IPS-NIHi7 (cell line): ENCODE measurements around the gene RUVBL2.

ENCODE experiments used
- DNase-seq: peaks from one replicate; pipeline ENCODE4 v3.0.0; 2012; ENCODE audit warnings: mixed read lengths; ENCODE audit errors: extremely low spot score

The RUVBL2 gene

GRCh38 chr19:48988286-48988685 is 5.4 kb upstream of the RUVBL2 start:
- no peak for DNase-seq

GRCh38 chr19:48988860-48989259 is 4.8 kb upstream of the RUVBL2 start:
- DNase-seq, result no peak

DNA sequence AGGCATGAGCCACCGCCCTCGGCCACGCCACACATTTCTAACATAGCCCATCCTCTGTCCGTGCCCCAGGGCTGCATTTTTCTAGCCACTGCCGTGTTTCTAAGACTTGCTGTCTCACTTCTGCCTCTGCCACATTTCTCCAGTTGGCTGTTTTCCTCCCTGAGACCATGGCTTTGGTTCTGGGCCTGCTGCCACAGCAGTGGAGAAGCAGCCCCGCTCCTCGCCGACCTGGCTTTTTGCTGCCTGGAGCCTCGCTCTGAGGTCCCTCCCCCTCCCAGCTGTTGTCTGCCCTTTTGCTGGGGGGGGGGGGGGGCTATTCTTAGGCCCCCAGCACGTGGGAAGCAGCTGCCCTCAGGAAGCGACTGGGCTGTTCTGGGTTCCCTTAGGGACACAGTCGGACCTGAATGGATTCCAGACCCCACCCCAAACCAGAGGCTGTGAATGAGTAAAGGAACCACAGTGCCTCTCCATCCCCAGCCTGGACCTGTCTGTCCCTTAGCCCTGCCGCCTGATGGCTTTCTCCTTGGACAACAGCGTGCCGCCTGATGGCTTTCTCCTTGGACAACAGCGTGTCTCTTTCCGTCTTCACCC is 3.9 kb upstream of the RUVBL2 start:
- no peak for DNase-seq

- DNase-seq, result no peak
These were observed 3.3 kb upstream of the RUVBL2 start for GRCh38 chr19:48990400-48990799.

DNA sequence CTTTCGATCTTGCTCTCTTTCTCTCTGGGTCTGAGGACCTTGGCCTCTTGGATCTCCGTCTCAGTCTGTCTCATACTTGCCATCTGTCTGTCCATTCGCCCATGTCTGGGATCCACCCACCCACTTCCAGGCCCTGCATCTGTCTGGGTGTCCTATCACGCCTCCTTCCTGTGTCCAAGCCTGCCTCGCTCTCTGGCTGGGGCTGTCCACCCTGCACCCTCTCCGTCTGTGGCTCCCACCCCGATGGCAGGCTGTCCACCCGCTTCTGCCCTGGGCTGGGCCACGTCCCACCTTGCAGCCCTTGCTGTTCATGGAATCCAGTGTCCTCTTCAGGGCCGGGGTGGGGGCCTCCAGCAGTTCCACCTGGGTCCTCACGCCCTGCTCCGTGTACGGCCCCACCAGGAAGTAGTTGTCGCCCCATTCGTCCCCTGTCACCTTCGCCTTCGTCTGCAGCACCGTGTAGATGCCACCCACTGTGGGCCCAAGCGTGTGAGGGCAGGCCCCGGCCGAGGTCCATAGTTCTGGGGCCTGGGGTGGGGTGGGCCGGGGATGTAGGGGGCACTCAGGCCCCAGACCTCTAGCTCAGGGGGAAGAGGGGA is 2.6 kb upstream of the RUVBL2 start:
- no peak for DNase-seq

- peak; percentile 74 for DNase-seq
These were observed 1.7 kb upstream of the RUVBL2 start for GRCh38 chr19:48991873-48992580.

DNA sequence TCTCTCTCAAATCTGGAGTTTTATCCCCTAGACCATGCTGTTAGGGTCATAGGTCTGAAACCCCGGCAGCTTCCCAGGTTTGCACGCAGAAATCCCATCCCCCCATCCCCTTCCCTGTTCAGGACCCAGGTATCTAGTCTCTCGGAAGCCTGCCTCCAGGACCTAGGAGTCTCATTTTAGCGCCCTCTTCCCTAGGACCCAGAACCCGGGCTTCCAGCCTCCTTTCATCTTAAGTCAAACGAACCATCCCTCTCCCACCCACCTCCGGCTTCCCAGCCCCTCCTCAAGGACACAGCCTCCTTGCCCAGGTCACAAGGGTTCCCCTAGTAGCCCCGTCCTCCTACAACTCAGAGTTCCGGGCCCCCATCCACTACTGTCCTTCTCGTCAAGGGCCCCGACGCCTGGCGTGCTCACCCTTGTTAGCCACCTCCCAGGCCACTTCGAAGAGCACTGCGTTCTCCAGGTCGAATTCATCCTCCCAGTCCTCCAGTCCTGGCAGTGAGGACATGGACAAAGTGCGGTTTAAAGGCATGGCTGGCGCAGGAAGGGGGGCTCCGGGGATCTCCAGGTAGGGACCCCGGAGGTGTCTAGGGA is 1.0 kb upstream of the RUVBL2 start:
- no peak for DNase-seq

DNA sequence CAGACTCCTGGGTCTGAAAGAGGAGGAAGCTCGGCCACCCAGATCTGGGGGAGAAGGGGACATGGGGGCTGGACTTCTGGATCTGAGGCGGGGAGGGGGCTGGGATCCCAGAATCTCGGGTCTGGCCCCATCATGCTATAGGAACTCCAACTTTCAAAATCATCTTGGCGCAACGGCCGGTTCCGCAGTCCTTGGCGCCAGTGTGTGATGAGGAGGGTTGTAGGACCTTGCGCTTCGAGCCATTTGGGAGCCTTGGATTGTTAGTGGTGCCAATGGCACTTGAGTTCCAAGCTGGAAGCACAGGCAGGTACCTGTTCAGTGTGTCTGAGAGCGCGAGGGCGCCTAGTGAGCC is 324 bp downstream of the RUVBL2 start:
- DNase-seq, result no peak

DNA sequence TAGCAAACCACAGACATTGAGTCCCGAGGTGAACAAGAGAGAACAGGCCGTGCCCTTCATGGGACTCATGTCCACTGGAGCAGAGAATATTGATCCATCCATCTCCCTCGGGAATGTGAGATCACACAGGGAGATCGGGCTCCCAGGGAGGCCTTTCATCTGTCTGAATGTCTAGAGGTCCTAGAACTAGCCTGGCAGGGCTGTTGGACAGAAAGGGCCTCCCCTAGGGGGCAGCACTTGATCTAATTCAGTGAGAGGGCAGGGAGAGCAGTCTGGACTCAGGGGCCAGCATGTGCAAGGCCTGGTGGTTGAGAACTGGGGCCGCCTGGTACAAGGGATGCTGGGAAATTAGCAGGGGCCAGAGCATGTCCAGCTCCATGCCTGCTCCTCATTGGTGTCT is 4.3 kb downstream of the RUVBL2 start:
- peak; percentile 72 for DNase-seq

DNA sequence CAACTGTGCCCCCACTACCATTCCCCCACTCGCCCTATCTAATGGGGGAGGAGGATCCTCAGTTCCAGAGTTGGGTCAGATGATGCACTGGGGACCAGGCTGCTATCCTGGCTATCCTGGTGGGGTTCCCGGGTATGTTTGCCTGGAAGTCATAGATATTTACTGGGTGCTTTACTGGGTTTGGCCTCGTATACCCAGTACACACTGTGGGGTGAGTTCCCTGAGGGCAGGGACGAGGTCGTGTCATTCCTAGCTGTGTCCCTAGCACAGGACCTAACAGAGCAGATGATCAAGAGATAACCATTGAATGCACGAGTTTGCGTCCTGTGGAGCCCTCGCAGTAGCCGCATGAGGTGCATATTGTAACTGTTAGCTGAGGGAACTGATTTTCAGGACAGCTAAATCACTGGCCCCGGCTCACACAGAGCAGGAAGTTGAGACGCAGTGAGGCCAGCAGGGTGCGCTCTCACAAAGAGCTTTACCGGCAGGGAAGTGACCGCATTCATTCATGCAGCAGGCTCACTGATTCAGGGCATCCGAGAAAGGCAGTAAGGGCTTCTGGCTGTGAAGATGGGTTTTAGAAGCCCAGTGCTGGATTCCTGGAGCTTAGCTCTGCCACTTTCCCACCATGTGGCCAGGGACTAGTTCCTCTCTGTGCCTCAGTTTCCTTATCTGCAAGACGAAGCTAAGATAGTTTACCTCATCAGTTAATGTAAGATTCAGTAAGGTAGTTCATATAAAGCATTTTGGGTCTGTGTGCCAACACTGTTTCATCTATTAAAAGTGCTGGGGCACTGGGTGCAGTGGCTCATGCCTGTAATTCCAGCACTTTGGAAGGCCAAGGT is 6.0 kb downstream of the RUVBL2 start:
- peak; percentile 84 for DNase-seq

GRCh38 chr19:49004133-49004532 is 10.4 kb downstream of the RUVBL2 start:
- DNase-seq, result no peak

GRCh38 chr19:49004964-49005614 is 11.4 kb downstream of the RUVBL2 start:
- no peak for DNase-seq

DNA sequence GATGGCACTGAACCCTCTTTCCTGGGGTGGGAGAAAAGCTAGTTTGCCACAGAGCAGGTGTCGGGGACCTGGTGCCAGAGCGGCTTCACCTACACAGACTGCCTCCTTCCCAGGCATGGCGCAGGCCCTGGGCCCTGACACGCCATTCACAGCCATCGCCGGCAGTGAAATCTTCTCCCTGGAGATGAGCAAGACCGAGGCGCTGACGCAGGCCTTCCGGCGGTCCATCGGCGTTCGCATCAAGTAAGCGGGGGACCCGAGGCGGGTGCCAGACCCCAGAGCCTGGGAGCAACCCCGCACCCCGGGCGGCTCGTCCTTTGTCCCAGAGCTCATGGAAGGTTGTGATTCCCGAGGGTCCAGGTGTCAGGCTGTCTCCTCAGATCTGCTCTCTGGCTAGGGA is 13.2 kb downstream of the RUVBL2 start:
- no peak for DNase-seq

DNA sequence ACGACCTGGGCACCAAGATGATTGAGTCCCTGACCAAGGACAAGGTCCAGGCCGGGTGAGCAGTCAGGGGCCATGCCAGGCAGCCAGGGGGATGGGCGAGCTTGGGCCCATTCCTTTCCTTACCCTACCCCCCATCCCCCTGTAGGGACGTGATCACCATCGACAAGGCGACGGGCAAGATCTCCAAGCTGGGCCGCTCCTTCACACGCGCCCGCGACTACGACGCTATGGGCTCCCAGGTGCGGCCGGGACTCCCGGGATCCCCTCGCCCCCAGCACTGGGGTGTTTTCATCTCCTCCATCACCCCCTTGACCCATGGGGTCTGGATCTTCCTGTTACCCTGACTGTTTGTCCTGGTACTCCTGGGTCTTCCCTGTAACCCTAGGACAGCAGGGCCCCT is 16.1 kb downstream of the RUVBL2 start:
- no peak for DNase-seq

- DNase-seq, result no peak
These were observed 16.8 kb downstream of the RUVBL2 start for GRCh38 chr19:49010453-49010852.

GRCh38 chr19:49011194-49011593 is 17.5 kb downstream of the RUVBL2 start:
- no peak for DNase-seq

- no peak for DNase-seq
These were observed 20.6 kb downstream of the RUVBL2 start for GRCh38 chr19:49014123-49014869.

DNA sequence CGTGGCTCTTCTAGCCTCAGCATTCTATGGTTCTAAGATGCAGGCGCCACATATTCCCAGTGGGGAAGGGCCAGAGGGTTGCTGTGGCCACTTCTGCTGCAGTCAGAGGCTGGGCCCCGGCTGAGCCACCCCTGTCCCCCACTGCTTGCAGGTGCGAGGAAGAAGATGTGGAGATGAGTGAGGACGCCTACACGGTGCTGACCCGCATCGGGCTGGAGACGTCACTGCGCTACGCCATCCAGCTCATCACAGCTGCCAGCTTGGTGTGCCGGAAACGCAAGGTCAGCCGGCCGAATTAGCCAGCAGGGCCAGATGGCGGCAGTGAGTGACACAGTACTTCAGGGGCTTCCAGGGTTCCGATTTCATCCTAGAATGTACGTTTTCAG is 21.2 kb downstream of the RUVBL2 start:
- no peak for DNase-seq

DNA sequence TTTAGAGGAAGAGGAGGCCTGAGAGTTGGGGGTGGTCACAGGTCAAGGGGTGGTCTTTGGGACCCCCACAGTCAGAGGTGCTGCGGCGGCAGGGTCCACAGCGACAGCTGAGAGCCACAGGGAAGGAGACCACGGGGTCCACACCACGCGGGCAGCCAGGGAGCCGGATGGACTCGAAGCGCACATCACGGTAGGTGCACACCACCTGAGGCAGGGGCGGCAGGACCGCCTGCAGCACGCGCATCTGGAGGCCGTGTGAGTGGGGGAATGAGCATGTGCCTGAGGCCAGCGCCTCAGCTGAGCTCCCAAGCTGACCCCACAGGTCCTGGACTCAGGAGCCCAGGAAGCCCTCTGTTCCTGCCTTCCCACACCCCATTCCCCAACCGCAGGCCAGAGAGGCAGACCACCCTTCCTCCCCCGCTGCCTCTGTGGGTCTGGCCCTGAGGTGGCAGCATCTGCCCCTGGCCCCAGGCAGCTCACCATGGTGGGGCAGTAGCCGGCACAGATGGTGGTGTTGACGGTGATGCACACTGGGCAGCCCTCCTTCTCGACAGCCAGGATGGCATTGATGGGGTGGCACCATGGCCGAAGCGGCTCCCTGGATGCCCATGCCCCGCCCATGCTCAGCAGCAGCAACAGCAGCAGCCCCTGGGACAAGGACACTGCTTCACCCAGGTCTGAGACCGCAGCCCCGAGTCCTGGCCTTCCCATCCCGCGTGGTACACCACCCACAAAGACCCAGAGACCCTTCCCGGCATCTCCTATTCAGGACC is 22.6 kb downstream of the RUVBL2 start:
- DNase-seq, result no peak

GRCh38 chr19:49017041-49017665 is 23.5 kb downstream of the RUVBL2 start, which contains the start of gene LHB:
LHB (minus strand) TSS chr19:49017091; CDS start chr19:49017081, 10 bp downstream.
- no peak for DNase-seq
